Fibroblast of peridontal ligament (primary cell): Measurements from ENCODE around the gene NEU2.

Source experiments
- DNase-seq: peaks from one replicate; pipeline ENCODE4 v3.0.0-alpha.2; 2010; ENCODE audit errors: extremely low read depth

The NEU2 gene

DNA sequence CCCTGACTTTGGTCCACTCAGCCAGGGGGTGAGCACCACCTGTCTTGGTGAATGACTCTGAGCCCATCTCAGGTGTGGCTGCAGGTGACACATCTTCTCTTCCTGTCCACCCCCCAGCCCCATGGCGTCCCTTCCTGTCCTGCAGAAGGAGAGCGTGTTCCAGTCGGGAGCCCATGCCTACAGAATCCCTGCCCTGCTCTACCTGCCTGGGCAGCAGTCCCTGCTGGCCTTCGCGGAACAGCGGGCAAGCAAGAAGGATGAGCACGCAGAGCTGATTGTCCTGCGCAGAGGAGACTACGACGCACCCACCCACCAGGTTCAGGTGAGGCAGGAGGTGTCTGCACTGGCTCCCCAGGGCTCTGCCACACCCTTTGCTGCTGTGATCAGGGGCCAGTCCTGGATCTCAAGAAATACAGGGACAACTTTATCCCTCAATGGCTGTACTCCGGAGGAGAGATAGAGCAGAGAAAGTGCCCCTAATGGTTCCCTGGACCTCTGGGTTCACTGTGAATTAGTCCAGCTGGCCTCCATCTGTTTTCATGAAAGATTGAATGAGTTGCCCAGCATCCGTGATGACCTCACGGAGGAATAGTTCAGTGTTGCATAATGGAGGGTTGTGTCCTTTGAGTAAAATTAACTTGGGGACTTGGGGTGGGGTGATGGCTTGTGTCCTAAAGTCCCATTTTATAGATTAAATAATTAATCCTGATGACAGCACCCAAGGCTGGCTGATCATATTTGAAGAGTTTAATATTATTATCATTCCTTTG lies at the start of gene NEU2:
Gene NEU2, plus strand, starts transcription at position 122 of the 770 bp plus-strand sequence. Its CDS starts 0 bp downstream, at position 122.
- DNase-seq: peak; percentile 38

DNA sequence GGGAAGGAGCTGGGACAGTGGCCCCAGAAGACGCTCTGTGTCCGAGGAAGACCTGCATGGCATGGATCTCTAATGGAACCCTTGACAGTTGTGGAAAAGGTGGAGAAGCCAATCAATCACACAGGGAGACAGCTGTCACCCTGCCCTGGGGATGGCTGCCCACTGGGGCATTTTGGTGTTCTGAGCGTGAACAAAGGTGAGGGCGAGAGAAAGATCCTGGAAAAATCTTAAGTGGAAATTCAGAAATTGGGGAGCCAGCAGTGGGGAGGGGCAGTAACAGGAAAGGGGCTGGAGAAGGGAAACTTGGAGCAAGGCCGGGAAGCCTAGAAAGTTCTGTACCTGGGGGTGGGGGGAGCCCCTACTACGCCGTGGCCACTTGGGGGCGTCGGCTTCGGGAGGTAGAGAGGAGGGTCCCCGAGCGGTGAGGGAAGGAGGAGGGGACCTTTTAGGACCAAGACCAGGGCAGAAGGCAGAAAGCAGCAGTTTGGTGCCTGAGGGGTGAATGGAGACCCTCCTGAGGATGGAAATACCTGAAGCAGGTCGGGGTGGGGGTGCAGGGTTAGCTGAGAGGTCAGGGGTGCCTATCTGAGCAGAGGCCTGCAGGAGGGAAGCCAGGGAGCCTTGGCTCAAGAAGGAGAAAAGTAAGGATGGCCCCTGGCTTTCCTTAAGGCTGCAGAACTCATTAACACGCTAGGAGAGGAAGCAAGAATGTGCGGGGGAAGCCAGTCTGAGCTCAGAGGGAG lies 49.4 kb upstream of the NEU2 start:
- no peak for DNase-seq

DNA sequence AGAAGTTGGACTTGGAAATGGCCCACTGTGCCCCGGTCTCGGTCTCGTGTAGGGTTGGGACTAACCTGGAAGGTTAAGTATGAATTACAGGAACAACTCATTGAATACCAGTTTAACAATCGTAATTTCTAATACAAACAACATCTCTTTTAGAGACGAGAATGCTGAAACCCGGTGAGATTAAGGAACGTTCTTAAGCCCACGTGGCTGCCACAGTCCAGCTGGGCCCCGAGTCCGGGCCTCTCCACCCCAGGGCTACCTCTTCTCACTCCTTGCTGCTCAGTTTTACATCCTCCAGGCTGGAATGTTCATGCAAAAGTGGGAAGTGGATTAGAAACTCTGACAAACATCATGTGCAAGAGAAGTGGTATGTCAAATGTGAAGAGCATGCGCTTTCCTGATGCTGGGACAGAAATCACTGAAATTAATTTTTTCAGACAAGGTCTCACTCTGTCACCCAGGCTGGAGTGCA lies 48.8 kb upstream of the NEU2 start:
- DNase-seq: no peak

DNA sequence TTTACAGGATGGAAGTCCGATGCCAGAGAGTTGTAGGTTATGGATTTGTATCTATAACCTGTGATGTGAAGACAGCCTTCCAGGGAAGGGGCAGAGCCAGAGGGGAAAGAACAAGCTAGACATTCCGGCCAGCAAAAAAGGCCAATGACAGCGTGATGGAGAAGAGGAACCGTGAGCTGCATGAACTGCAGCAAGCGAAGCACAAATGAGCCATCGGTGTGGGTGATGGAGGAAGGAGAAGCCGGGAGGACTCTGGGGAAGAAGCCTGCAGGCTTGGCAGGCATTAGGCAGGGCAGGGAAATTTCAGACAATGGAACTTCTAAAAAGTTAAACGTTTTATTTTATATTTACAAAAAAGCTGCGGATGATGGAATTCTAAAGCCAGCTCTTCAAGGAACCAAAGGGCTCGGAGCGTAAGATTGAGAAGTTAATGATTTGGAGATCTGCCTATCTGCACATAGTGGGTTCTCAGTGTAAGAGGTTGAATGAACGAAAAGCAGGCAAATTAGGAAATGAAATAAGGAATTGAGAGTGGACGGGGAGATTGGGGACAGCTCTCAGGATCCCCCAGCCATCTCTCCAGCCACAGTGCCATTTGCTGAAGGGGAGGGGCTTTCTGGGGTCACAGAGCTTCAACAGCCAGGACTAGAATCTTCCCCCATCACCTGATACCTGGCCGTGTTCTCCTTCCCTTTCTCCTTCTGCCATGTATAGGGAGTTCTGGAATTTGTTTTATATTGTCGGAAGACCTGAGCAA lies 47.8 kb upstream of the NEU2 start:
- DNase-seq: no peak

DNA sequence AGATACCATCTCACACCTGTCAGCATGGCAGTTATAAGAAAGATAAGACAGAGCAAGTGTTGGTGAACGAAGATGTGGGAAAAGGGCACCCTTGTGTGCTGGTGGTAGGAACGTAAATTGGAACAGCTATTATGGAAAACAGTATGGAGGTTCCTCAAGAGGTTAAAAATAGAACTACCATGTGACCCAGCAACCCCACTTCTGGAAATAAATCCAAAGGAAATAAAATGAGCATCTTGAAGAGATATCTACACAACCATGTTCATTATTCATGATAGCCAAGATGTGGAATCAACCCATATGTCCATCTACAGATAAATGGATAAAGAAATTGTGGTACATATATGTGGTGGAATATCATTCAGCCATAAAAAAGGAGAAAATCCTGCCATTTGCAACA lies 46.3 kb upstream of the NEU2 start:
- DNase-seq: no peak

DNA sequence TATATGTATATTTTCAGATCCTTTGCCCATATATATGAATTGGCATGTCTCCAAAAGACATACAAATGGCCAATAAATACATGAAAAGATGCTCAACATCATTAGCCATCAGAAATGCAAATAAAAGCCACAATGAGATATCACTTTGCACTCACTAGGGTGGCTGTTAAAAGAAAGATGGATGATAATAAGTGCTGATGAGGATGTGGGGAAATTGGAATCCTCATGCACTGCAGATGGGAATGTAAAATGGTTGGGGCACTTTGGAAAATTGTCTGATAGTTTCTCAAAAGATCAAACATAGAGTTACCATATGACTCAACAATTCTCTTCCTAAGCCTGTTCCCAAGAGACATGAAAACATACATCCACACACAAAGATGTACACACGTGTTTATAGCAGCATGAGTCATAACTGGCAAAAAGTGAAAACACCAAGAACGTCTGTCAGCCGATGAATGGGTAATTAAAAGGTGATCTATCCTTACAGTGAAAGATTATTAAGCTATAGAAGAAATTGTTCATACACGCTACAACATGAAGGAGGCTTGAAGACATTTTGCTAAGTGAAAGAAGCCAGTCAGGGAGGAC lies 39.1 kb upstream of the NEU2 start:
- no peak for DNase-seq

DNA sequence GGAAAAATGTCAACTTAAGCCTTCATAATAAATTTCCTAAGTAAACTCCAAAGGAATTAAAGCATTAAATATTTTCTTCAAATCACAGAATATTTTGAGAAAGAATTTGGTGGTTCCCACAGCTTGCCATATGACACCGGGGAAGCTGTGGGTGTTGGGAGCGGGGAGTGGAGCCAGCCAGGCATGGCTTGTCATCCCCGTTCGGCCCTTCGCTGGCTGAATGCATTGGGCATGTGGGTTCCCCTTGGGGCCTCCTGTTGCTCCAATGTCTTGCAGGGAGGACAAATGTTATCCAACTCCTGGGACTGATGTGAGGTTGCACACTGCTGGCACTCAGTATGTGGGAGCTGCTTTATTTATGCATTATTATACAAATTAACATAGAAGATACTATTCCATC lies 38.0 kb upstream of the NEU2 start:
- no peak for DNase-seq

DNA sequence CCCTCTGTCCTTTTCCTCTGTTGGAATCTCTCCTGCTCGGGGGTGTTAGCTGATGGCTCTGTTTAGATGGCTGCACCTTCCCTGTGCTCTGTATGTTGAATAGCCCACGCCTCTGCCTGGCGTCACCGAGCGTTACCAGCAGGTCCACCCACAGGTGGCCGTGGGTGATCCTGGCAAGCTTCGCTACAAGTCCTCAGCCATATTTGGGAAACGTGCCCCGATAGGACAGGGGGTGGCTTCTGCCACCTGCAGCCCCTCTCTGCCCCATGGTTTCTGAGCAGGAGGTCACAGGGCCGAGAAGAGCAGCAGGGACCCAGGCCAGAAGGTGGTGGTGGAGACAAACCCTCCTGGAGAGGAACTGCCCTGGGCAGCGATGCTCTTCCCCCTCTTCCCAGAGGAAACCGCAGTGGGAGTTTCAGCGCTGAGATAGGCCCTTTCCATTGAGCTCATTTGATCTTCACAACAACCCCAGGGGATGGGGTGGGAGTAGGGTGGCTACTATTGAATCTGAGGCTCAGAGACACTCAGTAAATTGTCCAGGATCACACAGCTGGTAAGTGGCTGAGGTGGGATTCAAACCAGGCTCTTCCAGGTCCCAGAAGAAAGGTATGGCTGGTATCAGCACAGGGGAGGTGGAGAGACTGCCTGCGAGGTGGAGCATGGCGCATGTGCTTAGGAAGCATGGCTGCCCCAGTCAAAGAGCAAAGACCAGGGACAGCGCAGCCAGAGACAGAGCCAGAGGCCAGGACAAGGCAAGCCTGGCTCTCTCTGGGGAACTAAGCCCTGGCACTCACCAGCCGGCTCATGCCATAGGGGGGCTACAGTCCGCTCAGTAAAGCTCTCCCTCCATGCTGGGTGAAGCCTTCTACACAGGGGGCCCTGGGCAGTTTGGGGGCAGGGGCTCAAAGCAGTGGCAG lies 34.5 kb upstream of the NEU2 start:
- DNase-seq: no peak

DNA sequence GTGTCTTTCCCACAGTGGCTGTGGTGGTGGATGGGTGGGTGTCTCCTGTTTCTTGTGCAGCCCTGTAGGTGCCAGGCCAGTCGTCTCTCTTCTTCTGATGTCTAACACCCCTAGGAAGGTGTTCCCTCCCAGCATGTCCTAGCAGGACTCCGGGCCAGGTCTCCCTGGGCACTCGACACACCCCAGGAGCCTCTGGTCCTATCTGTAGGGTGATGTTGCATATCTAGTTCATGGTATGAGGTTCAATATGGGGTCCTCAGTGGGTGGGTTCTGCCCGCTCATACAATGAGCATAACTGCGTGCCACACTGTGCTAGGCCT lies 33.8 kb upstream of the NEU2 start:
- DNase-seq: no peak

DNA sequence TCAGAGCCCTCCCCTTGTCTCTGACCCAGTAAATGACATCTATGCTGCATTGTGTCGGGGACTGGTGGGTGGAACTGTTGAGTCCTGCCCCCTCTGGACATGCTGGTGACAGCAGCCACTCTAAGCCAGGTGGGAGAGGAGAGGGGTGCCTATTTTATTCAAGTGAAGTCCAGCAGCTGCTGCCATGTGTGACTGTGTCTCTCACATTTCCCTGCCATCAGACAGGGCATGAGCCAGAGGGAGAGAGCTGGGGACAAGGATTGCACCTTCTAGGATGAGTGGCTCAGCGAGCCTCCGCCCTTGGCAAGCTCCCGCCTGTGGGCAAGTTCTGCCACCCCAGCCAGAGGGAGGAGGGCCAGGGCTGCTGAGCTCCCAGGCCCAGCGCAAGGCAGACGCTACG lies 33.1 kb upstream of the NEU2 start:
- no peak for DNase-seq

DNA sequence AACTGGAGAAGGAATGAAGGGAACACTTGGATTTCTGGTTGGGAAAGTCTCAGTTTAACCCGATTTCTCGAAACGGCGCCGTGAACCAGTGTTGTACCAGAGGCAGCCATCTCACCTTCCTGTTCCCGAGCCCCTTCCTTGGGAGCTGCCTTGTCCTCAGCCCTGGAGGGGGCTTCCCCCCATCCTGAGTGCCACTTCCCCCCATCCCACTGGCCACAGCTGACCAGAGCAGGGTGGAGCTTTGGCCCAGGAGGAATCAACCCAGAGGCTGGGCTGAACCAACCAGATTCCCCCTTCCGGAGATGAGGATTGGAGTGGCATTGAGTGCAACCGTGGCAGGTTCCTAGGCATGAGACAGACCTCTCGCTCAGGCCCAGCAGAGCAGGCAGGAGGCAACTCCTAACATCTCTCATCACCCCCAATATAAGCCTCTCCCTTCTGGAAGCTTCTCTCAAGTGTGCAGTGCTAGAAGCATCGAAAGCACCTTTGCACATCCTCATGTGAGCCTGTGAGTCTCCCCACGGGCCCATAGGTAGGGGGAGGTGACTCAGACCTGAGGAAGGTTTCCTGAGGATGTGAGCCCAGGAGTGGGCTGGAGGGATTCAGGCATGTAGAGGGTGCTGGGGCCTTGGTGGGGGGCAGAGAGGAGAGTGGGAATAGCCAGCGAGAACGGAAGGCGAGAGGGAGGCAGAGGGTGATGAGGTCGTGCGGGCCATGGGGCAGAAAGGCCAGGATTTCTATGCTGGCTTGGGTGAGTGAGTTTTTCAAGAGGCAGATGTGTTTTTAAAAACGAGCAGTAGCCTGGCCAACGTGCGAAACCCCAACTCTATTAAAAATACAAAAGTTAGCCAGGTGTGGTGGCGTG lies 31.4 kb upstream of the NEU2 start:
- DNase-seq: no peak

DNA sequence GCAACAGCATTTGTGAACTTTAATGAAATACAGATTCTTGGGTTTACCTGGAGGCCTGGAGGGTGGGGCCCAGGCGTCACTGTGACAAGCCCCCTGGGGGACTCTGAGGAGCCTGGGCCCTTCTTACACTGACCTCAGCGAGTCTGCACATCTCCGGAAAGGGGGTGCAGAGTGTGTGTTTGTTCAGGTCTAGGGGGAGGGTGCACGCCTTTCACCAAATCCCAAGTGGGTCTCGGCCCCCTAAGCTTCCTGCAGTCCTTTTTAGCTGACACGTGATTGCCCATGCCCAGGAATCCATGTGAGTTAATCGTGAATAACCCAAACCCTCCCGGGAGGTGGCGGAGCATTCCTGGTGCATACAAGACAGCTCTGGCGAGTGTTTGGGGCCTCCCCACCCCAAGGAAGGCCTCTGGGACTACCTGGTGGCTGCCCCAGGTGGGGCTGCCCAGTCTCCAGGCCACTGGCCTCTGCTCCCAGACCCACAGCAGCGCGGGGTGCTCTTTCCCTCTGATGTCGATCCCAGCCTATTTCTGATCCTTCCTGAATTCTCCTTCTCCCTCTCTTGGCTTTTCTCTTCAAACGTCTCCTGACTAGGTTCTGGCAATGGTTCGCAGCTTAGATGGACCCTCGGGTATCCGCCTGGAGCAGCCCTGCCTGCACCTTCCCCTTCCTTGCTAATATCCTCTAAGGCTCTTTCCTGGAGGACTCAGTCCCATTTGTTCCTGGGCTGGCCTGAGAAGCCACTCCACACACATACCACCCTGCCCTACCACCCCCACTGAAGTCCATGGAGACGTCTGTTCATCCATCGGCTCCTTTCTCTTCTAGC lies 29.4 kb upstream of the NEU2 start:
- DNase-seq: no peak

DNA sequence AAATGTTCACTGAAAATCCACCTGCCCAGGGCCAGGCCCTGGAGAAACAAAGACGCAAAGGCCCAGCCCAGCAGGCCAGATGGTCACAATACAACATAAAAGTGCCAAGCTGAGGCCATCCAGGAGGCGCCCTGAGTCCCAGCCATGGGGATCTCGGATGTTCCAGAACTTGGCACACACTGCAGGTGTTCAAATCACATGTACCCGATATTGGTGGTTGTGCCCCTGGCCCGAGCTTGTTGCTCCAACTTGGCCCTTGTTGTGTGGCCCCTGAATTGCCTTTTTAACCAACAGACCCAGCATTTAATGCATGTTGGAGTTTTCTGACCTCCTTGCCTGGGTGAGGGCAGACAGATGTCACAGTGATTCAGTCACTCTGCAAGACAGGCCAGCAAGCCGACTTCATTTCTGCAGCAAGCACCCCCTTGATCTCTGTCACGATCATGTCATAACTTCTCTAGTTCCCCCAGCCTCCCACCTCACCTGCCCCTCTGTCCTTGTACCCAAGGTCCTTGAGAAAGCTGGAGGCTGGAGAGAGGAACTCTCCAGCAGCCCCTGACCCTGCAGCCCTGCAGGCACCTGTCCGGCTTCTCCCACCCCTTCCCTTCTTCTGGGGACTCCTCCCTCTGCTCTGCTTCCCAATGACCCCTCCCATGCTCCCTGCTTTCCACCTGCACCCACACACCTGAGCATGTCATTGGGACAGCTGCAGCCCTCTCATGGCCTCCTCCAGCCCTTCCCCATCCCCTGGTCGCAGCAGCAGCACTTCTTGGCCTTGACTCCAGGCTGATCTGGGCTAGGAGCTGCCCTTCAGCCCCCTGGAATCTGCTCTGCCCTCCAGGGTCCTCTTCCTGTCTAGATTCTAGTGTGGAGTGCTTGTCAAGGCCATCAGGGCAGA lies 28.6 kb upstream of the NEU2 start:
- no peak for DNase-seq

DNA sequence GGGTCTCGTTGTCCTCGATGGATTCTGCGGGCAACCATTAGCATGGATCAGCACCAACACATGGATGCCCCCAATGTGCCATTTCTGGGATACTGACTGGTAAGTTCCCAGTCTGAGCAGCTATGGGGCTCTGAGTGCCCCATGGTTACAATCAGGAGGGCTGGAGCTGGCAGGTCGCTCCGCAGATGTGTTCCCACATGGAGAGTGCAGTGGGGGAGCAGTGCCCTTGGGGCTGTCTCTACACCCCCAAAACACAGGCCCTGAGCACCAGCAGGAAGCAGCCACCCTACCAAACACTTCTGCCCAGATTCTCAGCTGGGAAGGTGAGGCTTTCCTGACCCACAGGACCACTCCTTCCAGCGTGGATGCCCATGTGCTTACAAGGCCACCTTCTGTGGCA lies 27.4 kb upstream of the NEU2 start:
- no peak for DNase-seq

DNA sequence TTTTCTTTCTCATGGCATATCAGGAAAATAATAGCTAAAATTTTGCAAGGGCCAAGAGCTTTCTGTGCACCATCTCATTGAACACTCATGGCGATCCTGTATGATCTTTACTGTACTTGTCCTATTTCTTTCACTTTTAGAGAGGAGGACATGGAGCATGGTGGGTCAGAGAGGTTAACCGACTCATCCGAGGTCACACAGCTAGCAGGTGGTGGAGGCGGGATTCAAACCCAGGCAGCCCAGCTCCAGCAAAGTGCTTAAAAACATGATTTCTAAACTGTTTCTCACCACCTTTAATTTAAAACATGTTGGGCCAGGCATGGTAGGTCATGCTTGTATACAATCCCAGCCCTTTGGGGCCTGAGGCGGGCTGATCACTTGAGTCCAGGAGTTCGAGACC lies 25.8 kb upstream of the NEU2 start:
- DNase-seq: no peak

DNA sequence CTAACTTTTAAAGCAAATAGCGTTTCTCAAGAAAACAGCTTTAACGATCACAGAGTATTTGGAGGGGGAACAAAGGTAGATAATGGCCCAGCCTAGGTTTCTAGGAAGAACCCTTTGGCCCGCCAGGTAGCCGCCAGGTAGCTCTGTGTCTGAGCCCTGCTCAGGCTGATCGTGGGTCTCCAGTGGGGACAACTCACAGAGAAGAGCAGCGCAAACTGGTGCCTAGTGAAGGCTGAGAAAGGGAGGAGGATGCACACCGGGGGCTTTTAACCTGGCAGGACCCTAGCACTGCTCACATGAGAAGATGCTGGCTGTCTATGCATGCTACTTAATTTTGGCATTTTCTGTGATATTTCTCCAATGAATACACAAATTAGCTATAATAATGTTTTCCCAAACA lies 25.2 kb upstream of the NEU2 start:
- DNase-seq: no peak

DNA sequence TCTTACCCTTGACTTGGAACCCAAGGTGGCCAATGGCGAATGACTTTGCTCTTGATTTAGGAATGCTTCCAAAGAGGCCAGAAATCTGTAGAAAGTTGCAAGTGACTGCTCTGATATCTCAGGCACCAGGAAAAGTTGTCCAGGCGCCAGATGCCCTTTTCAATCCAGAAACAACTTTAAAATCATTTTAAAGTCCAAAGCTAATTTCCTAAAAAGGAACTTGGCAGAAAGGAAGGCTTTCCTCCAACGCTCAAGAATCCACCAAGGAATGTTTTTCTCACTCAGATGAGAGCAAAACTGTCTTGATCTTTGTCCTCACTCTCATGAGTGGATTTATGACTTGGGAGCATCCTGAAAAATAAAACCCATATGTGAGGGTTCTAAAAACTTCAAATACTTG lies 24.7 kb upstream of the NEU2 start:
- peak; percentile 5 for DNase-seq

DNA sequence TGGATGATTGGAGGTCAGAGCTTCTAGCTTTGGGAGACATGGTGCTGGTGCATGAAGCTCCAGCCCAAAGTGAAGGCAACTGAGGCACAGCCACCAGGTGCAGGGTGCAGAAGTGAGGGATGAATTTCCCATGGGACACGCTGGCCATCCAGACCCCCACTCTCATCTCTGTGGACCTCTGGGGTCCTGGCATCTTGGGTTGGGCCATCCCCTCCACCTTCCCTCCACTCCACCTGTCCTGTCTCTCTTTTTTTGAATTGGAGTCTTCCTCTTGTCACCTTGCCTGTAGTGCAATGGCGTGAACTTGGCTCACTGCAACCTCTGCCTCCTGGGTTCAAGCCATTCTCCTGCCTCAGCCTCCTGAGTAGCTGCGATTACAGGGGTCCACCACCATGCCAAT lies 22.8 kb upstream of the NEU2 start:
- DNase-seq: no peak
